Measurements from ENCODE around the gene ZFP36L1. TPM values are rescaled to one million over a fixed set of nuclear protein-coding genes. Genes with fewer than 3 reads are reported as not detected.

Gene ZFP36L1
- total RNA-seq, 1 experiment from 2014 or later = 240 TPM

GRCh38 chr14:68741477-68741791 lies 51.4 kb downstream of the ZFP36L1 start:
- DNase-seq = no peak
- intact Hi-C loops (cut with micrococcal nuclease; ENCODE audit: unreplicated experiment) = no loop called here
- Mint-ChIP-seq H3K4me1 (ENCODE audit: low read depth, unreplicated experiment) (no peaks in the 10 kb centered on the region), H3K27me3 (ENCODE audit: unreplicated experiment) (peaks cover 9% of the 10 kb centered on the region), H3K27ac (ENCODE audit: unreplicated experiment) (no peak overlapping the region), H3K36me3 (ENCODE audit: insufficient read depth, unreplicated experiment) (no peaks in the 10 kb centered on the region), H3K9me3 (ENCODE audit: low read depth, unreplicated experiment) (no peaks in the 10 kb centered on the region), H3K4me3 (ENCODE audit: low read depth, unreplicated experiment) (no peak overlapping the region)
- CTCF ChIA-PET = interaction anchor here (0.5 kb wide), 1 partner anchor 266 kb away, joined by 6 read pairs; no protein-coding TSS in a partner anchor
- TF ChIP-seq CTCF (IDR thresholded peaks at IDR 0.05; ENCODE audit: unreplicated experiment) = no peak
- no TSS peak for BruUV-seq (replicated peaks)

GRCh38 chr14:68740788-68741476 lies 51.9 kb downstream of the ZFP36L1 start:
- intact Hi-C loops (cut with micrococcal nuclease; ENCODE audit: unreplicated experiment) = no loop called here
- Mint-ChIP-seq H3K4me1 (ENCODE audit: low read depth, unreplicated experiment) (no peaks in the 10 kb centered on the region), H3K27ac (ENCODE audit: unreplicated experiment) (no peak overlapping the region), H3K4me3 (ENCODE audit: low read depth, unreplicated experiment) (no peak overlapping the region), H3K9me3 (ENCODE audit: low read depth, unreplicated experiment) (no peaks in the 10 kb centered on the region), H3K36me3 (ENCODE audit: insufficient read depth, unreplicated experiment) (no peaks in the 10 kb centered on the region), H3K27me3 (ENCODE audit: unreplicated experiment) (peaks cover 9% of the 10 kb centered on the region)
- BruUV-seq (replicated peaks) = no TSS peak
- CTCF ChIA-PET = no interaction called here
- no peak for DNase-seq
- no peak for TF ChIP-seq CTCF (IDR thresholded peaks at IDR 0.05; ENCODE audit: unreplicated experiment)

GRCh38 chr14:68739701-68740100 lies 53.2 kb downstream of the ZFP36L1 start:
- intact Hi-C loops (cut with micrococcal nuclease; ENCODE audit: unreplicated experiment) = no loop called here
- Mint-ChIP-seq H3K4me1 (ENCODE audit: low read depth, unreplicated experiment) (no peaks in the 10 kb centered on the region), H3K4me3 (ENCODE audit: low read depth, unreplicated experiment) (no peak overlapping the region), H3K27me3 (ENCODE audit: unreplicated experiment) (peaks cover 9% of the 10 kb centered on the region), H3K9me3 (ENCODE audit: low read depth, unreplicated experiment) (no peaks in the 10 kb centered on the region), H3K36me3 (ENCODE audit: insufficient read depth, unreplicated experiment) (no peaks in the 10 kb centered on the region), H3K27ac (ENCODE audit: unreplicated experiment) (no peak overlapping the region)
- TF ChIP-seq CTCF (IDR thresholded peaks at IDR 0.05; ENCODE audit: unreplicated experiment) = no peak
- no TSS peak for BruUV-seq (replicated peaks)
- DNase-seq = no peak
- CTCF ChIA-PET = no interaction called here

GRCh38 chr14:68738559-68738958 lies 54.3 kb downstream of the ZFP36L1 start:
- no peaks in the 10 kb centered on the region for H3K9me3 Mint-ChIP-seq (ENCODE audit: low read depth, unreplicated experiment)
- H3K4me3 Mint-ChIP-seq (ENCODE audit: low read depth, unreplicated experiment) = no peak overlapping the region
- no TSS peak for BruUV-seq (replicated peaks)
- intact Hi-C loops (cut with micrococcal nuclease; ENCODE audit: unreplicated experiment) = no loop called here
- no peak for TF ChIP-seq CTCF (IDR thresholded peaks at IDR 0.05; ENCODE audit: unreplicated experiment)
- H3K4me1 Mint-ChIP-seq (ENCODE audit: low read depth, unreplicated experiment) = no peaks in the 10 kb centered on the region
- H3K36me3 Mint-ChIP-seq (ENCODE audit: insufficient read depth, unreplicated experiment) = no peaks in the 10 kb centered on the region
- DNase-seq = no peak
- peaks cover 9% of the 10 kb centered on the region for H3K27me3 Mint-ChIP-seq (ENCODE audit: unreplicated experiment)
- CTCF ChIA-PET = no interaction called here
- no peak overlapping the region for H3K27ac Mint-ChIP-seq (ENCODE audit: unreplicated experiment)

Other genes with a start within 250 kb of the ZFP36L1 start
- gene ACTN1, start 186.2 kb upstream of the ZFP36L1 start, total RNA-seq (2022) = 246 and 326 TPM in 2 replicates

All from Calu3 (cell line).